ENCODE results near the gene PCARE. TPM values are rescaled to one million over a fixed set of nuclear protein-coding genes. Genes with fewer than 3 reads are reported as not detected.

Gene PCARE
- total and polyA plus RNA-seq, 2 experiments from 2014 or later = not detected

- Mint-ChIP-seq H3K27ac (no peak overlapping the region), H3K4me1 (peaks cover 11% of the 10 kb centered on the region), H3K9me3 (no peaks in the 10 kb centered on the region), H3K27me3 (ENCODE audit: insufficient read depth, low read depth, poor library complexity) (peaks cover 10% of the 10 kb centered on the region), H3K36me3 (ENCODE audit: low read depth) (no peaks in the 10 kb centered on the region), H3K4me3 (no peak overlapping the region)
- no peak for DNase-seq (ENCODE audit: low spot score)
- Histone ChIP-seq H3F3A (replicated peaks; ENCODE audit: low read depth) (no peaks in the 10 kb centered on the region), H3K4me3 (no peak overlapping the region), H4K20me1 (replicated peaks; ENCODE audit: insufficient read depth) (no peaks in the 10 kb centered on the region), H3K4me2 (no peak overlapping the region), H2AFZ (no peak overlapping the region), H3K36me3 (ENCODE audit: insufficient read depth) (no peaks in the 10 kb centered on the region), H3K27me3 (ENCODE audit: insufficient read depth) (no peaks in the 10 kb centered on the region), H3K4me1 (ENCODE audit: insufficient read depth) (no peaks in the 10 kb centered on the region; the same call in 1 of the 2 replicates), H3K27ac (ENCODE audit: low read depth) (no peak overlapping the region), H3K79me2 (replicated peaks; ENCODE audit: insufficient read depth) (no peaks in the 10 kb centered on the region), H3K9me2 (ENCODE audit: insufficient read depth) (no peaks in the 10 kb centered on the region)
- TF ChIP-seq STAT1 (IDR thresholded peaks at IDR 0.05; ENCODE audit: unreplicated experiment) (no peak), EZH2 (IDR thresholded peaks at IDR 0.05; ENCODE audit: low read depth, unreplicated experiment) (no peak), CREB1 (CRISPR knock-in tag; IDR thresholded peaks at IDR 0.05; ENCODE audit: low read depth) (no peak), POLR2AphosphoS5 (IDR thresholded peaks at IDR 0.05; ENCODE audit: low read depth) (no peak), CTCF (conservative IDR thresholded peaks at IDR 0.05; ENCODE audit: low read depth in 2 of 2) (no peak), ZNF331 (CRISPR knock-in tag; IDR thresholded peaks at IDR 0.05; ENCODE audit: low read depth) (no peak), NANOG (IDR thresholded peaks at IDR 0.05; ENCODE audit: borderline replicate concordance) (no peak), JUNB (IDR thresholded peaks at IDR 0.05; ENCODE audit: unreplicated experiment) (no peak), ZNF462 (CRISPR knock-in tag; IDR thresholded peaks at IDR 0.05) (no peak)
- TF ChIP-seq, protein P1, sequence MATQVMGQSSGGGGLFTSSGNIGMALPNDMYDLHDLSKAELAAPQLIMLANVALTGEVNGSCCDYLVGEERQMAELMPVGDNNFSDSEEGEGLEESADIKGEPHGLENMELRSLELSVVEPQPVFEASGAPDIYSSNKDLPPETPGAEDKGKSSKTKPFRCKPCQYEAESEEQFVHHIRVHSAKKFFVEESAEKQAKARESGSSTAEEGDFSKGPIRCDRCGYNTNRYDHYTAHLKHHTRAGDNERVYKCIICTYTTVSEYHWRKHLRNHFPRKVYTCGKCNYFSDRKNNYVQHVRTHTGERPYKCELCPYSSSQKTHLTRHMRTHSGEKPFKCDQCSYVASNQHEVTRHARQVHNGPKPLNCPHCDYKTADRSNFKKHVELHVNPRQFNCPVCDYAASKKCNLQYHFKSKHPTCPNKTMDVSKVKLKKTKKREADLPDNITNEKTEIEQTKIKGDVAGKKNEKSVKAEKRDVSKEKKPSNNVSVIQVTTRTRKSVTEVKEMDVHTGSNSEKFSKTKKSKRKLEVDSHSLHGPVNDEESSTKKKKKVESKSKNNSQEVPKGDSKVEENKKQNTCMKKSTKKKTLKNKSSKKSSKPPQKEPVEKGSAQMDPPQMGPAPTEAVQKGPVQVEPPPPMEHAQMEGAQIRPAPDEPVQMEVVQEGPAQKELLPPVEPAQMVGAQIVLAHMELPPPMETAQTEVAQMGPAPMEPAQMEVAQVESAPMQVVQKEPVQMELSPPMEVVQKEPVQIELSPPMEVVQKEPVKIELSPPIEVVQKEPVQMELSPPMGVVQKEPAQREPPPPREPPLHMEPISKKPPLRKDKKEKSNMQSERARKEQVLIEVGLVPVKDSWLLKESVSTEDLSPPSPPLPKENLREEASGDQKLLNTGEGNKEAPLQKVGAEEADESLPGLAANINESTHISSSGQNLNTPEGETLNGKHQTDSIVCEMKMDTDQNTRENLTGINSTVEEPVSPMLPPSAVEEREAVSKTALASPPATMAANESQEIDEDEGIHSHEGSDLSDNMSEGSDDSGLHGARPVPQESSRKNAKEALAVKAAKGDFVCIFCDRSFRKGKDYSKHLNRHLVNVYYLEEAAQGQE (IDR thresholded peaks at IDR 0.05; ENCODE audit: unreplicated experiment) = no peak
- TF ChIP-seq, protein P2, sequence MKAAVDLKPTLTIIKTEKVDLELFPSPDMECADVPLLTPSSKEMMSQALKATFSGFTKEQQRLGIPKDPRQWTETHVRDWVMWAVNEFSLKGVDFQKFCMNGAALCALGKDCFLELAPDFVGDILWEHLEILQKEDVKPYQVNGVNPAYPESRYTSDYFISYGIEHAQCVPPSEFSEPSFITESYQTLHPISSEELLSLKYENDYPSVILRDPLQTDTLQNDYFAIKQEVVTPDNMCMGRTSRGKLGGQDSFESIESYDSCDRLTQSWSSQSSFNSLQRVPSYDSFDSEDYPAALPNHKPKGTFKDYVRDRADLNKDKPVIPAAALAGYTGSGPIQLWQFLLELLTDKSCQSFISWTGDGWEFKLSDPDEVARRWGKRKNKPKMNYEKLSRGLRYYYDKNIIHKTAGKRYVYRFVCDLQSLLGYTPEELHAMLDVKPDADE (IDR thresholded peaks at IDR 0.05) = no peak
- ATAC-seq = no peak
These were observed 14.7 kb downstream of the PCARE start for GRCh38 chr2:29059624-29060023.
